ENCODE data around the gene DYNC1I2. TPM values are rescaled to one million over a fixed set of nuclear protein-coding genes. Genes with fewer than 3 reads are reported as not detected.

Gene DYNC1I2
- 10 to 100 TPM; 37.8 to 38.9 TPM for total RNA-seq

DNA sequence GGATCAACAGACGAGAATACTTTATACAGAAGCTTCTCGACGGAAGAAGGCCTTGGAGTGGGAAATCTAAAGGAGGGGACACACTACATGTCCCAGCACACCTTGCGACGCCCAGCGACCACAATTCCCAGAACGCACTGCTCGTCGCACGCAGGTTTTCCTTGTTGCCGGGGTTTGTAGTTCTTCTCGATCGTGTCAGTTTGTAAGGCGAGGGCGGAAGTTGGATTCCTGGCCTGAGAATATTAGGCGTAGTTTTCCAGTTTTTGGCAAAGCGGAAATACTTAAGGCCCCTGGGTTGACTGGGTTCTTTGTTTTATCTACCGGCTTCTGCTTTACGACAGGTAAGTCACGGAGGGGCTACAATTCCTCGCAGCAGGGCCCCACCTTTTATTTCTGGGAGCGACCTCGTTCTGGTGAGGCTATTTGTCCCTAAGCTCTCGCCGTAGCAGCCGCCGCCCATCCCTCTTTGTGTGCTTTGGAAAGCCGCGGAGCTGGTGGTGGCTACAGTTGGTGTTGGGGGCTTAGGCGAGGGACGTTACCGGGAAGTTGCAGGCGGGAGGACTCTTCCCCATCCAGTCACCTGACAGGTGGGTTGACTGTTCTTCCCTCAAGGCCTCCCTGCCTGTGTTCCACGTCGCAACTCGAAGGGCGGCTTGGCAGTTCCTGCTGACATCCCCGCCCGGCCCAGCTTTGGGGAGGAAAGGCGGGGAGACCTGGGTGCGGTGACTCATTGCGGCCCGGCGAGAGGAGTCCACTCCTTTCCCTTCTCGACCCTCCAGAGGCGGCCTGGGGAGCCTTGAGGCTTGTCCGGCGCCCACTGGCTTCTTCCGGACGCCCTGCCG, at the start of gene DYNC1I2:
Gene DYNC1I2 (plus strand): TSS at position 183 of the 842 bp plus-strand sequence. CDS start 2,687 bp downstream, outside the sequence.
- peak within 1 kb of the TSS; percentile 84 for H3K4me3 Mint-ChIP-seq
- no peaks in the 10 kb centered on the region for H3K27me3 Mint-ChIP-seq (ENCODE audit: low read depth)
- CTCF ChIA-PET, result interaction anchor here (0.6 to 2.3 kb wide), 3 partner anchors 7 to 415 kb away, joined by 3 to 6 read pairs (median 3); partner anchors contain the start of gene DLX2
- no peaks in the 10 kb centered on the region for H3K9me3 Mint-ChIP-seq
- peaks cover 4% of the 10 kb centered on the region for H3K36me3 Mint-ChIP-seq (ENCODE audit: low read depth)
- peak; percentile 88 for DNase-seq
- H3K4me1 Mint-ChIP-seq (ENCODE audit: low read depth), result peaks cover 15% of the 10 kb centered on the region
- H3K27ac Mint-ChIP-seq, result peak within 1 kb of the TSS; percentile 85
- intact Hi-C loops (cut with micrococcal nuclease), result loop anchor here (1.0 to 5.0 kb wide), 8 partner anchors 89 to 868 kb away; partner anchors contain the start of genes DCAF17, DLX2, GORASP2 and HAT1

DNA sequence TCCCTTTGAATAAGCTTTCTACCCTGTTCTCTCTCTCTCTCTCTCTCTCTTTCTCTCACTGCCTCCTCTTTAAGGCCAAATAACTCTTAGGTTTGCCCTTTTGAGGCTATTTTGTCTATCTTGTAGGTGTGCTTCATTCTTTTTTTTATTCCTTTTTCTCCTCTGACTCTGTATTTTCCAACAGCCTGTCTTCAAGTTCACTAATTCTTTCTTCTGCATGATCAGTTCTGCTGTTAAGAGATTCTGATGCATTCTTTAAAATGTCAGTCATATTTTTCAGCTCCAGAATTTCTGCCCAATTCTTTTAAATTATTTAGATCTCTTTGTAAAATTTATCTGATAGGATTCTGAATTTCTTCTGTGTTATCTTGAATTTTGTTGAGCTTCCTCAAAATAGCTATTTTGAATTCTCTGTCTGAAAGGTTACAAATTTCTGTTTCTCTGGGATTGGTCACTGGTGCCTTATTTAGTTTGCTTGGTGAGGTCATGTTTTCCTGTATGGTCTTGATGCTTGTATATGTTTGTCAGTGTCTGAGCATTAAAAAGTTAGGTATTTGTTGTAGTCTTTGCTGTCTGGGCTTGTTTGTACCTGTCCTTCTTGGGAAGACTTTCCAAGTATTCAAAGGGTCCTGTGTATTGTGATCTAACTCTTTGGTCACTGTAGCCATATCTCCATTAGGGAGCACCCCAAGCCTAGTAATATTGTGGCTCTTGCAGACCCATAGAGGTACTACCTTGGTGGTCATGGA, 35.4 kb upstream of the DYNC1I2 start:
- CTCF ChIA-PET, result interaction anchor here (1.2 kb wide), 1 partner anchor 468 kb away, joined by 3 read pairs; no protein-coding TSS in a partner anchor
- H3K27me3 Mint-ChIP-seq (ENCODE audit: low read depth), result peaks cover 23% of the 10 kb centered on the region
- intact Hi-C loops (cut with micrococcal nuclease), result no loop called here

DNA sequence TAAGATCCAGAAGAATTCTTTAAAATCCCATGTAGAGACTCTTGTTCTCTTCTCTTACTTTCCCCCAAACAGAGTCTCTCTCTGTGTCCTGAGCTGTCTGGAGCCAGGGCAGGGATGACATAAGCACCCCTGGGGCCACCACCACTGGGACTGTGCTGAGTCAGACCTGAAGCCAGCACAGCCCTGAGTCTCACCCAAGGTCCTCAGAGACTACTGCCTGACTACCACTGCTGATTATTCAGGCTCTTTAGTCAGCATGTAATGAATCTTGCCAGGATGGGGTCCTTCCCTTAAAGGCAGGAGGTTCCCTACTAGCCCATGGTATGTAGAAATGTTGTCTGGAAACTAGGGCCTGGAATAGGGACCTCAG, 34.9 kb upstream of the DYNC1I2 start:
- no peak for DNase-seq
- intact Hi-C loops (cut with micrococcal nuclease), result no loop called here

More for the DNA sequence above, 35.4 kb upstream of the DYNC1I2 start:
- peaks cover 1% of the 10 kb centered on the region for H3K36me3 Mint-ChIP-seq (ENCODE audit: low read depth)
- no peaks in the 10 kb centered on the region for H3K9me3 Mint-ChIP-seq
- no peak overlapping the region for H3K4me3 Mint-ChIP-seq
- no peak for DNase-seq
- H3K4me1 Mint-ChIP-seq (ENCODE audit: low read depth), result no peaks in the 10 kb centered on the region
- no peak overlapping the region for H3K27ac Mint-ChIP-seq

DNA sequence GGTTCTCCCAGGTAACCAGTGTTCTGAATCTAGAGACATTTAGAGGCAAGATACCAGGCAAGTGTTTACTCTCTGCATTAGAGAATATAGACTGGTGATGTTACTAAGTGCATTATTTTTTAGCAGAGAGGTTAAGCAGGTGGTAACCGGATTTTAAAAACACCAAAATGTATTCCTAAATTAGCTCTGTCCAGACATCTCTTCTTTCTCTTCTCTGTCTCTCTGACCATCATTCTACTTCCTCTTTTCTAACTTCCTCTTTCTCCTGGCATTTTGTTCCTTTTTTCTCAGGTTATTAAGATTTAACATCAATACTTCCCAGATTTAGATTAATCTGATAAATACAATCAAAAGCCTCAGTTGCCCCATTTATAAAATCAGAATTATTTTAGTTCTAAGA, 31.7 kb upstream of the DYNC1I2 start:
- Mint-ChIP-seq H3K4me3 (no peak overlapping the region), H3K27ac (no peak overlapping the region), H3K36me3 (ENCODE audit: low read depth) (no peaks in the 10 kb centered on the region), H3K27me3 (ENCODE audit: low read depth) (peaks cover 18% of the 10 kb centered on the region), H3K4me1 (ENCODE audit: low read depth) (no peaks in the 10 kb centered on the region), H3K9me3 (no peaks in the 10 kb centered on the region)
- DNase-seq, result no peak
- intact Hi-C loops (cut with micrococcal nuclease), result no loop called here
- CTCF ChIA-PET, result interaction anchor here (0.5 kb wide), 1 partner anchor 155 kb away, joined by 4 read pairs; no protein-coding TSS in a partner anchor

More for the DNA sequence above, 34.9 kb upstream of the DYNC1I2 start:
- H3K27me3 Mint-ChIP-seq (ENCODE audit: low read depth), result peaks cover 24% of the 10 kb centered on the region
- H3K4me3 Mint-ChIP-seq, result no peak overlapping the region
- peaks cover 1% of the 10 kb centered on the region for H3K36me3 Mint-ChIP-seq (ENCODE audit: low read depth)
- no peaks in the 10 kb centered on the region for H3K9me3 Mint-ChIP-seq
- no peaks in the 10 kb centered on the region for H3K4me1 Mint-ChIP-seq (ENCODE audit: low read depth)
- CTCF ChIA-PET, result no interaction called here
- H3K27ac Mint-ChIP-seq, result no peak overlapping the region

DNA sequence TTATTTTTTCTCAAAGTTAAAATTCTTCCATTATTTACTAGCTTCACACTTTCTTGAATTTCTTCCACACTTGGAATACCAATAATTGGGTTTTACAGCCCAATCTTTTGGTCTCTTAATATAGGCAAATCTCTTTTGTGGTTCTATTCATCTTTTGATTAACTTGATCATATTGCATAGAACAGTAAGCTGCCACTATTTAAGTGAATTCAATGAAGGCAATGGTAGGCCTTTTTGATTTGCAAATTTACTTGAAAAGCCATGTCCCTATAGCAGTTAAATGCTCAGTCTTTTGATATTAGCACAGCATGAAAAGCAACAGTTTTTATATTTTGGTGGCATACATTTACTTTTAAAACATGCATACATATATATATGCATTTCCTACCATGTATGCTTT, 20.2 kb upstream of the DYNC1I2 start:
- CTCF ChIA-PET, result interaction anchor here (0.6 kb wide), 1 partner anchor 150 kb away, joined by 4 read pairs; no protein-coding TSS in a partner anchor
- Mint-ChIP-seq H3K36me3 (ENCODE audit: low read depth) (no peaks in the 10 kb centered on the region), H3K4me1 (ENCODE audit: low read depth) (no peaks in the 10 kb centered on the region), H3K27ac (no peak overlapping the region), H3K9me3 (no peaks in the 10 kb centered on the region), H3K4me3 (no peak overlapping the region), H3K27me3 (ENCODE audit: low read depth) (peaks cover 3% of the 10 kb centered on the region)
- no peak for DNase-seq
- intact Hi-C loops (cut with micrococcal nuclease), result no loop called here

DNA sequence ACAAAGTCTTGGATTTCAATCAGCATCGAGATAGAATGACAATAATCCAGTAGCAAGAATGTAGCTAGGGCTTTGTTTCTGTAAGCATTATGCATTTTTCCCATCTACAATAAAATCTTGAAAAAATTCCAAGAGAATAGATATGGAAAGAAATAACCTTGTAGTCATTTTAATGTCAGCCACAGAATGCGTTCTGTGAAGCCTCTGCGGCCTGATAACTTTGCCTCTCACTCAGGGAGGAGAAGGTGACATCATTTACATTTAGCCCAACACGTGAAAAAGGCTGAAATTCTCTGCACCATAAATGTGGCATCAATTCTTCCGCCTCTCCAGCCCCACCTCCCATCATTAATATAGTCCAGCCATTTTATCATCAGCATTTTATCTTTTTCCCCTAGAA, 19.1 kb upstream of the DYNC1I2 start:
- peaks cover 3% of the 10 kb centered on the region for H3K27me3 Mint-ChIP-seq (ENCODE audit: low read depth)
- no peak overlapping the region for H3K27ac Mint-ChIP-seq
- CTCF ChIA-PET, result no interaction called here
- intact Hi-C loops (cut with micrococcal nuclease), result no loop called here
- no peaks in the 10 kb centered on the region for H3K4me1 Mint-ChIP-seq (ENCODE audit: low read depth)
- no peak for DNase-seq
- no peaks in the 10 kb centered on the region for H3K9me3 Mint-ChIP-seq
- no peak overlapping the region for H3K4me3 Mint-ChIP-seq
- no peaks in the 10 kb centered on the region for H3K36me3 Mint-ChIP-seq (ENCODE audit: low read depth)

DNA sequence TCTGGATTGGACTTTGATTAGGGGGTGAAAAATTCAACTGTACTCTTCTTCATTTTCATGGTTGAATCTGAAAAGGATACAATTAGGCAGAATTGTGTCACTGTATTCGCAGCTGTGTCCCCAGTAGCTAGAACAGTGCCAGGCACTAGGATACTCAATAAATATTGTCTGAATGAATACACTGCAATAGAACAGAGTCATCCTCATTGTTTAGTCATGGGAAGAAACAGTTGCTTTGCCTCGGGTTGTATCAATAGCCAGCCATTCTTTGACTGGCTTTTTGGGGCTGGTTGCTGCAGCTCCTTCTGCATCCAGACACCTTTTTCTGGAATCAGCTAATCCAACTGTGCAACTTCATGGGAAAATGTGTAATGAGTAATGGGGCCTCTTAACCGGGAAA, 18.1 kb upstream of the DYNC1I2 start:
- Mint-ChIP-seq H3K9me3 (no peaks in the 10 kb centered on the region), H3K36me3 (ENCODE audit: low read depth) (no peaks in the 10 kb centered on the region), H3K27ac (no peak overlapping the region), H3K4me1 (ENCODE audit: low read depth) (no peaks in the 10 kb centered on the region), H3K4me3 (no peak overlapping the region), H3K27me3 (ENCODE audit: low read depth) (no peaks in the 10 kb centered on the region)
- CTCF ChIA-PET, result interaction anchor here (0.6 kb wide), 1 partner anchor 436 kb away, joined by 4 read pairs; no protein-coding TSS in a partner anchor
- intact Hi-C loops (cut with micrococcal nuclease), result no loop called here
- DNase-seq, result no peak

DNA sequence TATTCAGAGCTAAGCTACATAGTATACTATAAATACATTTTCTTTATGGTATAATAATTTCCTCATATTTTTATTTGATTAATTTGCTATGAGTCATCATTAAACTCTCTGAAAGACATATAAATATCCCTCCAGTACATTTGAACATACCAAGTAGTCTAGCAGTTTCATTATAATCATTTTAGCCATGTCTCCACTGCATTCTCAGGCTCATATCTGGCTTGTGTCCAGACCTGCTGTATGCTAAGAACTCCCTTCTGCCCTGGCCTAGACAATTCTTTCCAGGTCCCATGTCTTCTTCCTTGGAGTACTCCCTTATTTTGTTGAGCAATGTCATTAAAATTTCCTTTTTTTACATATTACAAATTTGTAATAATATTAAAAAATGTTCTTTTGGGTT, 16.6 kb upstream of the DYNC1I2 start:
- H3K9me3 Mint-ChIP-seq, result no peaks in the 10 kb centered on the region
- no peak overlapping the region for H3K27ac Mint-ChIP-seq
- no peak for DNase-seq
- no peaks in the 10 kb centered on the region for H3K4me1 Mint-ChIP-seq (ENCODE audit: low read depth)
- intact Hi-C loops (cut with micrococcal nuclease), result no loop called here
- CTCF ChIA-PET, result no interaction called here
- H3K27me3 Mint-ChIP-seq (ENCODE audit: low read depth), result no peaks in the 10 kb centered on the region
- no peak overlapping the region for H3K4me3 Mint-ChIP-seq
- H3K36me3 Mint-ChIP-seq (ENCODE audit: low read depth), result no peaks in the 10 kb centered on the region

DNA sequence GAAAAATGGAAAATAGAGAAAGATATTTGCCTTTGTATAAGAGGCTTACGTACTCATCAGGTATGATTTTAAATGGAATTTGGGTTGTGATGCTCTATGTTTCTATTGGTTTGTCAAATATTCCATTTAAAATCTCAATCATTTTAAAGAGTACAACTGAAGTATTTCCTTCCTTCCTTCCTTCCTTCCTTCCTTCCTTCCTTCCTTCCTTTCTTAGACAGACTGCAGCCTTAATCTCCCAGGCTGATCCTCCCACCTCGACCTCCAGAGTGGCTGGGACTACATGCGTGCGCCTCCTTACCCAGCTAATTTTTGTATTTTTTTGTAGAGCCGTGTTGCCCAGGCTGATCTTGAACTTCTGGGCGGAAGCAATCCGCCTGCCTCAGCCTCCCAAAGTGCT, 15.4 kb upstream of the DYNC1I2 start:
- intact Hi-C loops (cut with micrococcal nuclease), result no loop called here
- Mint-ChIP-seq H3K27me3 (ENCODE audit: low read depth) (no peaks in the 10 kb centered on the region), H3K36me3 (ENCODE audit: low read depth) (no peaks in the 10 kb centered on the region), H3K4me1 (ENCODE audit: low read depth) (no peaks in the 10 kb centered on the region), H3K27ac (no peak overlapping the region), H3K9me3 (no peaks in the 10 kb centered on the region), H3K4me3 (no peak overlapping the region)
- DNase-seq, result no peak
- CTCF ChIA-PET, result interaction anchor here (0.7 kb wide), 1 partner anchor 11 kb away, joined by 3 read pairs; no protein-coding TSS in a partner anchor

DNA sequence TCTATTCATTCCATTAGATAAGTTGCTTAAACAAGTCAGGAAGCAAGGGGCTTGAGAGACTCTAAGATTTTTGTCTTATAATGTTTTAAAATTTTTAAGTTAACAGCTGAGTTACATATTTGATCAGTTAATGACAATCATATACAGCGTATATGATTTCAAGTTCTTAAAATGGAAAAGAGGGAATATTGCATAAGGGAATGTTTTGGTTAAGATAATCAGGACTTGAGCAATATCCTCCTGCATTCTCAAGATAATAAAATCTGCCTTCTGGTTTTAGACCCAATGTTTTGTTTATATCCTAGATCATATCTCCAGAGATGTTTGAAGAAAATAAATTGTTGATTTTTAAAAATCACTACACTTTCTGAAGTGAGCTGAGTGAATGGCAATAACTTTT, 13.4 kb upstream of the DYNC1I2 start:
- Mint-ChIP-seq H3K27ac (no peak overlapping the region), H3K27me3 (ENCODE audit: low read depth) (peaks cover 7% of the 10 kb centered on the region), H3K9me3 (no peaks in the 10 kb centered on the region), H3K4me3 (no peak overlapping the region), H3K36me3 (ENCODE audit: low read depth) (no peaks in the 10 kb centered on the region), H3K4me1 (ENCODE audit: low read depth) (no peaks in the 10 kb centered on the region)
- no peak for DNase-seq
- CTCF ChIA-PET, result interaction anchor here (1.0 kb wide), 1 partner anchor 75 kb away, joined by 3 read pairs; no protein-coding TSS in a partner anchor
- intact Hi-C loops (cut with micrococcal nuclease), result no loop called here

DNA sequence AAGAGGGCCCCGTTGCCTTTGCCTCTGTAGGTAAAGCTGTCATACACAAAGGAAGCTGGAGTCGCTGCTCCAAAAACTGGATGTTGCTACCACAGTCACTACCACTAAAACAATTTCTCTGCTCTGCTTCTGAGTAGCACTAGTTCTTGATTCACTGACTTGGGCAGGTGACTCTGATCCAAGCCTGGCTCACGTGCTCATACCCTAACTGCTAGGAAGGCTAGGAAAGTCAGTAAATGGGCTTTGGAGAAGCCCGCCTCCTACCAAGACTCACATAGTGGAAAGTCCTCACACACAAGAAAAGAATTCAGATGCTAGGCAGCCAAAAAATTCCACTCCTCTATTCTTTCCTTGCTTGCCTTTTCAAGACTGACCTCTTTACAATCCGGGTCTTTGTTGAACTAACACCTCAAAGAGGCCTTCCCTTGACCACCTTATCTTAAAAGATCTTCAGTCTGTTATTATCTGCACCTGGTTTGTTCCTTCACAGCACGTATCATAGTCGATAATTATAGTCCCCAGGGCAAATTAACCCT, 11.4 kb upstream of the DYNC1I2 start:
- H3K36me3 Mint-ChIP-seq (ENCODE audit: low read depth), result no peaks in the 10 kb centered on the region
- no peak overlapping the region for H3K27ac Mint-ChIP-seq
- no peaks in the 10 kb centered on the region for H3K9me3 Mint-ChIP-seq
- no peaks in the 10 kb centered on the region for H3K4me1 Mint-ChIP-seq (ENCODE audit: low read depth)
- CTCF ChIA-PET, result interaction anchor here (0.5 kb wide), 1 partner anchor 45 kb away, joined by 3 read pairs; no protein-coding TSS in a partner anchor
- DNase-seq, result no peak
- intact Hi-C loops (cut with micrococcal nuclease), result no loop called here
- H3K27me3 Mint-ChIP-seq (ENCODE audit: low read depth), result peaks cover 7% of the 10 kb centered on the region
- no peak overlapping the region for H3K4me3 Mint-ChIP-seq

DNA sequence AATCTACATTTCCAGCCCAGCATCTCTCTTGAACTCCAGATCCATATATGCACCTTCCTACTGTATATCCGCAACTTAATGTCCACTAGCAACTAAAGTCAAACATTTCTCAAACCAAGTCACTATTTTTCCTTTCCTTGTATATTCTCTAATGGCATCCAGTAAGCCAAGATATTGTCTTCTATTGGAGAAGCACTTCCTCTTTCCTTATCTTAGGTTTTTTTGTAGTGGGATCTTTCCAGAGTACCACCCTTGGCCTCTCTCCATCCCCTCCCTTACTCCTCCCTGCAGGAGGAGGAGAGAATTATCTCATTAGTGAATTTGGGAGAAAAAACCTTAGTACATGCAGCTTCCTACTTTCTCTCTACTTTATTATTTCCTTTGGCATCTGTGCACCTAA, 8.7 kb upstream of the DYNC1I2 start:
- Mint-ChIP-seq H3K27ac (no peak overlapping the region), H3K36me3 (ENCODE audit: low read depth) (no peaks in the 10 kb centered on the region), H3K27me3 (ENCODE audit: low read depth) (peaks cover 10% of the 10 kb centered on the region), H3K4me1 (ENCODE audit: low read depth) (no peaks in the 10 kb centered on the region), H3K9me3 (no peaks in the 10 kb centered on the region), H3K4me3 (no peak overlapping the region)
- intact Hi-C loops (cut with micrococcal nuclease), result no loop called here
- no peak for DNase-seq
- CTCF ChIA-PET, result no interaction called here

All from activated naive CD4-positive, alpha-beta T cell treated with anti-CD3 and anti-CD28 coated beads for 36 hours (primary cell).